T-helper 9 cell (primary cell): ENCODE measurements around the gene EHMT1.
"Not testable (repeated sequence)": the region's sequence is repeated elsewhere in the genome, so short reads cannot be mapped to it uniquely, and the experiment has no call there.

Experiments
- DNase-seq: peaks from one replicate; pipeline ENCODE4 v3.0.0-alpha.2; 2020

EHMT1 gene

DNA sequence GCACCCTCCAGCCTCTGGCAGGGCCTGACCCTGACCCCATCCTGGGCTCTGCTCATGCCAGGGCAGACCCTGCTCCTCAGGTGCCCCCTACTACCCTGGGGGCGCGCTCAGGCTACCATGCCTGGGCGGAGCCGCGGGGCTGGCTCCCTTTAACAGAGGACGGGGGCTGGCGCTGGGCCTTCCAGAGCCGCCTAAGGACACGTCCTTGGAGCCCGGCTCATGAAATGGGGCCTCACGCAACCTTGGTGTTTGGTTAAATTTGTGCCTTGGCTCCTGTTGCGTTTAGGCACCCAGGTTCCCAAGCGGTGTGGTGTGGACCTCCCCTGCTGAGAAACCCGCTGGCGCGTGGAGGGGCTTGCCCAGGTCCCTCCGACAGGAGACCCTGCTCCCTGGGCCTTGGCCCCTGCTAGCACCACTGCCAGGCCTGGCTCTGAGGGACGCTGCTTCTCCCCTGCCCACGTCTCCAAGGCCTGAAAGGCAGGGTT is 3.4 kb upstream of the EHMT1 start:
- no peak for DNase-seq

- no peak for DNase-seq
These were observed 639 bp downstream of the EHMT1 start for GRCh38 chr9:137619240-137620047.

DNA sequence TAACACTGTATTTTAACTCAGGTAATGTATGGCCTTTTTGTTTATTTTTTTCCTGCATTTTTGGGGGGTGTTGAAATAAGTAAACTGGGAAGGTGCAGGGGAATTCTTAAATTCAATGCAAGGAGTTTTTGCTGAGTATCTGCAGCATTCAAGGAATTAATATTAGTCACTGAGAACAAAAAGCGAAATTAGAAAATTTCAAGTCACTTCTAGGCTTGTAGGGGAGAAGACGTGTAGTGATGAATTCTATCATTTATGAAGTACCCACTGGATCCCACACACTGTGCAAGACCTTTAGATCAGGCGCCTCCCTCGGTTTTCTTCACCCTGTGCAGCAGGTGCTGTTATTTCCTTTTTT is 1.2 kb downstream of the EHMT1 start:
- no peak for DNase-seq

- no peak for DNase-seq
These were observed 1.8 kb downstream of the EHMT1 start for GRCh38 chr9:137620581-137620980.

- no peak for DNase-seq
These were observed 2.4 kb downstream of the EHMT1 start for GRCh38 chr9:137621131-137621757.

GRCh38 chr9:137622211-137622610 is 3.4 kb downstream of the EHMT1 start:
- DNase-seq = not testable (repeated sequence)

DNA sequence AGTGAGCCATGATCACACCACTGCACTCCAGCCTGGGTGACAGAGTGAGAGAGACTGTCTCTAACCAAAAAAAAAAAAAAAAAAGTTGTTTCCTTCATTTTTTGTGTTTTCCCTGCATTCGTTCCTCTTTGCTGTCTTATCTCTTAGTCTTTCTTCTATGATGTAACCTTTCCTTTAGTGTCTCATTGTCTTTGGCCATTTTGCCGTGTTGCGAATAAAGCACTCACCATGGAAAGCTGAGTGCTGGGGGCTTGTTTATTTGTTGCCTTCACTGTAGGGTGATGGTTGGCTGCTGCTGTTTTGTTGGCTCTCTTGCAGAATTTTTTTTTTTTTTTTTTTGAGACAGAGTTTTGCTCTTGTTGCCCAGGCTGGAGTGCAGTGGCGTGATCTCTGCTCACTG is 7.7 kb downstream of the EHMT1 start:
- DNase-seq = no peak

DNA sequence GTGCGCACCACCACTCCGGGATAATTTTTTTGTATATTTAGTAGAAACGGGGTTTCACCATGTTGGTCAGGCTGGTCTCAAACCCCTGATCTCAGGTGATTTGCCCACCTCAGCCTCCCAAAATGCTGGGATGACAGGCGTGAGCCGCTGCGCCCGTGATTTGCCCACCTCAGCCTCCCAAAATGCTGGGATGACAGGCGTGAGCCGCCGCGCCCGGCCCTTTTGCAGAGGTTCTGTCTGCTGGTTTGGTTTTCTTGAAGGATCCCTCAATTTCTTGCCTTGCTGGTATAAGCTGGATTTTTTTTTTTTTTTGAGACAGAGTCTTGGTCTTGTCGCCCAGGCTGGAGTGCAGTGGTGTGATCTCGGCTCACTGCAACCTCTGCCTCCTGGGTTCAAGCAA is 8.6 kb downstream of the EHMT1 start:
- not testable (repeated sequence) for DNase-seq

DNA sequence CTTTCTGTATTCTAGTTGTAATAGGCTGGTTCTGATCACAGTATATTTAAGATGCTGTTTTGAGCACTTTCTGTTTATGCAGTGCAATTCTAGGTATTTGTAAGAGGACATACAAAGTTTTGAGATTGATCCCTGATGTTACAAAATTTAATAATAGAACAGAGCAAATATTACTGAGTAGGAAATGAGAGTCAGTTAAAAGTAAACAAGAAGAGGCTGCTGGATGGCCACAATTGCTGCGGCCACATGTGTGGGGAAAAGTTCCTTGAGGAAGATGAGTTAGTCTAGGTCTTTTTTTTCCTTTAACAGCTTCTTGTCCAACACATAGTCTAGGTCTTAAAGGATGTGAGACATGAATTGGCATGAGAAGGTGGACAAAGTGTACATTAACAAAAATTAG is 11.3 kb downstream of the EHMT1 start:
- DNase-seq = no peak

DNA sequence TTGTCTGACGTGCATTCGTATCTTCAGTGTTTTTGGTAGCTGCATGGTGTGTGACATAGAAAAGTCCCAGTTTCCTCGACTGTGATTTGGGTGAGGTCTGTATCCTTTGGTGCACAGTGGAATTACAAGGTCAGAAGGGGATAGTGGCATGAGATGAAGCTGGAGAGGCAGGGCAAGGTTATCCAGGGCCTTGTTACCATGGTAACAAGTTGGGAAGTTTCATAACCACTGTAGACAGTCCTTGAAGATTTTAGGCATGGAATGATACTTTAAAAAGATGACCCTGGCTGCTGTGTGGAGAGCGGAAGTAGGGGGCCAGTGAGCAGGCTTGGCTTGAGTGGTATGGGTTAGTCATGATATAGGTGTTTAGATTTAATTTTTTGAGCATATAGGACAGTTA is 11.9 kb downstream of the EHMT1 start:
- DNase-seq = no peak

DNA sequence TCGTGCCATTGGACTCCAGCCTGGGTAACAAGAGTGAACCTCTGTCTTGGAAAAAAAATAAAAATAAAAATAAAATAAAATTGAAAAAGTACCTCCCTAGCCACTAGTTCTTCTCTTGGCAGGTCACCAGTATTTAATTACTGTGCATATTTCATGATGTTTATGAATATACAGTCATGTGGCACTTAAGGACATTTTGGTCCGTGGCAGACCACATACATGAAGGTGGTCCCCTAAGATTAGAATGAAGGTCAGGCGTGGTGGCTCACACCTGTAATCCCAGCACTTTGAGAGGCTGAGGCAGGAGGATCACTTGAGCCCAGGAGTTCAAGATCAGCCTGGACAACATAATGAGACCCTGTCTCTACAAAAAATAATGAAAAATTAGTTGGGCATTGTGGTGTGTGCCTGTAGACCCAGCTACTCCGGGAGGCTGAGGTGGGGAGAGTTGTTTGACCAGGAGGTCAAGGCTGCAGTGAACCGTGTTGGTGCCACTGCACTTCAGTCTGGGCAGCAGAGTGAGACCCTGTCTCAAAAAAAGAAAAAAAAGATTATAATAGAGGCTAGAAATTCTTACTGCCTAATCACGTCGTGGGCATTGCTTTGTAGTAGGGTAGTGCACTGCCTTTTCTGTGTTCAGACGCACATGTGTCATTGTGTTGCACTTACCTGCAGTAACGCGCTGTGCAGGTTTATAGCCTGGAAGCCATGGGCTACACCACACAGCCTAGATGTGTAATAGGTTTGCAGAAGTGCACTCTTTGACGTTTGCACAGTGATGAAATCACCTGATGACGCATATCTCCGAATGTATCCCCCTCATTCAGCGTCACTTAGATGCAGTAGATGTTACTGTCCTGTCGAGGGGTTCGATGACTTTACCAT is 12.8 kb downstream of the EHMT1 start:
- no peak for DNase-seq

DNA sequence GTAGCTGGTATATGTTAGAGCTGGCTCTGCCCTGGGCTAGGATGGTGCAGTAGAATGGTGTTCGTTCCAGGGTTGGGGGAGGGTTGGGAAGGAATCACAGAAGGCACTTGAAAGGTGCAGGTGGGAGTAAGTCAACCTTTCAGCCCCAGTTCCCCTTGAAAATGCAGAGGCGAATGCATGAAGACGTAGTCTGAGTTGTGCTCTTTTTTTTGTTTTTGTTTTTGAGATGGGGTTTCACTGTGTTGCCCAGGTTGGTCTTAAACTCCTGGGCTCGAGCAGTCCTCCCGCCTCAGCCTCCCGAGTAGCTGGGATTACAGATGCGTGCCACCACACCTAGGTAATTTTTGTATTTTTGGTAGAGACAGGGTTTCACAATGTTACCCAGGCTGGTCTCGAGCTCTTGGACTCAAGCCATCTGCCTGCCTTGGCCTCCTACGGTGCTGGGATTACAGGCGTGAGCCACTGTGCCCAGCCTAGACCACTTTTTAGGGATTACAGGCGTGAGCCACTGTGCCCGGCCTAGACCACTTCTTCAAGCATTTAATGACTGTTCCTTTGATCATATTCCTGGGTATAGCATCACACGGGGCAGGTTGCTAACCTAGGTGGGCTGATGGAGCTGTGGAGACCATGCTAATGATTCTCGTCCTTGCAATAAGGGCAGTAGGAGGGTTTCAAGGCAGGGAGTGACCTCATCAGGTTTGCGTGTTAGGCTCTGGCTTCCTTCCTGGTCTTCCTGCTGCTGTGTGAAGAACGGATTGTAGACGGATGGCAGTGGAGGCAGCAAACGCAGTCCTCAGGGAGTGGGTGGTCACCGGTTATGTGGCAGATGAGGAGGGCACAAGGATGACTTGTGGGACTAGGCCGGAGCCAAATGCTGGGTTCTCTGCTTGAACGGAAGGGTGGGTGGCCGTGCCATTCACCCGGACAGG is 13.7 kb downstream of the EHMT1 start:
- DNase-seq = no peak

DNA sequence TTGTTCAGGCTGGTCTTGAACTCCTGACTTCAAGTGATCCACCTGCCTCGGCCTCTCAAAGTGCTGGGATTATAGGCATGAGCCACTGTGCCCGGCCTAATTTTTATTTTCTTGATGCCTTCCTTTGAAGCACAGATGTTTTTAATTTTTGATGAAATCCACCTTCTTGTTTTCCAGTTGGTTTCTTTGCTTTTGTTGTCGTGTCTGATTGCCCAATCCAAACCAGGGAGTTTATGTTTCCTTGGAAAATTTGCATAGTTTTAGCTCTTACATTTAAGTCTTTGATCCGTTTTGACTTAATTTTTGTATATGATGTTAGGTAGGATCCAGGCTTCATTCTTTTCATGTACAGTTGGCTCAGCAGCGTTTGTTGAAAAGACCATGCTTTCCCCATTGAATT is 15.2 kb downstream of the EHMT1 start:
- no peak for DNase-seq

DNA sequence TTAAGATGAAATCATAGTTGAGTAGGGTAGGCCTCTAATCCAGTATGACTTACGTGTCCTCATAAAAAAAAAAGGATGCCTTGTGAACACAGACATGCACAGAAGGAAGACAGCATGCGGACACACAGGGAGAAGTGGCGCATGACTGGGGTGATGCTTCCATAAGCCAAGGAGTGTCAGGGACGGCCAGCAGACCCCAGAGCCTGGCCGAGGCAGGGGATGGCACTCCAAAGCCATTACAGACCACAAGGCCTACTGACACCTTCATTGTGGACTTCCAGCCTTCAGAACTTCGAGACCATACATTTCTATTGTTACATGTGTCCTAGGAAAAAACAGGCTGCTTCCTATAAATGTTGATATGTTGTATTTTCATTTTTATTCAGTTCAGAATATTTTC is 19.9 kb downstream of the EHMT1 start:
- no peak for DNase-seq

DNA sequence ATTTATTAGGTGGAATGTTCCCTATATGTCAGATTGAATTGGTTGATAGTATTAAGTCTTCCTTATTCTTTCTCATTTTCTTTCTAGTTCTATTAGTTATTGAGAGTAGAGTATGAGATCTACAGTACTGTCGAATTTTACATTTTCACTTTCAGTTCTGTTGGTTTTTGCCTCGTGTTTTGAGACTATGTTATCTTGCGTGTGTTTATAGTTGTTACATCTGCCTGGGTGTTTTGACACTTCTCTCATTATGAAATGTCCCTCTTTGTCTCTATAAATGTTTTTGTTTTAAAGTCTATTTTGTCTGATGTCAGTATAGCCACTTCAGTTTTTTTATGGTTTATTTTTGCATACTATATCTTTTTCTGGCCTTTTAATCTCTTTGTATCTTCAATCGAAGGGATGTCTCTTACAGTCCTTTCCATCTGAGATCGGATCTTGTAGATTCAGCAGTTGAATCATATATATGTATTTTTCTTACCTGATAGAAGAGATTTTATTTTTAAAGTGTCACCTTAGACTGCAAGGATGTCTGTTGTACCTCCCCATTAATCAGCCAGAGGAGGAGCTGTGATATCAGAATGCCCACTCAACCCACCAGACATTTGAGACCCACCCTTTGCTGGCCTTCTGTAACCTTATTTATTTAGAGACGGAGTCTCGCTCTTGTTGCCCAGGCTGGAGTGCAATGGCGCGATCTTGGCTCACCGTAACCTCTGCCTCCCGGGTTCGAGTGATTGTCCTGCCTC is 20.7 kb downstream of the EHMT1 start:
- DNase-seq = no peak

DNA sequence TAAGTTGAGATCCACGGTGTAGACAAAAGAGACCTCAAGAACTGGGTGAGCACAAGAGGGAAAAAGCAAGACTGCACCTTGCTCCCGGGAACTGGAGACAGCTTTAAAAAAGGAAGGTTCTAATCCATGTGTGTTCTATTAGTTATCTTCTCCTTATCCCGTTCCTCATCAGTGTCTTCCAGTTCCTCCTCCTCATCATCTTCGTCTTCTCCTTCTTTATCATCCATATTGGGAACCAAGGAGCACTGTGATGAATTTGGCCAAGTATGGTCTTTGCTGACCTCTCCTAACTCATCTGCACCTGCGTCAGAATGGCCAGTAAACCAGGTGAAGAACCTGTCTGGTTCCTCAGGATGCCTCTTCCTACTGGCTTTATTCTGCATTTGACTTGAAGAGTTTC is 22.1 kb downstream of the EHMT1 start:
- no peak for DNase-seq

- DNase-seq = no peak
These were observed 23.4 kb downstream of the EHMT1 start for GRCh38 chr9:137642118-137642601.

DNA sequence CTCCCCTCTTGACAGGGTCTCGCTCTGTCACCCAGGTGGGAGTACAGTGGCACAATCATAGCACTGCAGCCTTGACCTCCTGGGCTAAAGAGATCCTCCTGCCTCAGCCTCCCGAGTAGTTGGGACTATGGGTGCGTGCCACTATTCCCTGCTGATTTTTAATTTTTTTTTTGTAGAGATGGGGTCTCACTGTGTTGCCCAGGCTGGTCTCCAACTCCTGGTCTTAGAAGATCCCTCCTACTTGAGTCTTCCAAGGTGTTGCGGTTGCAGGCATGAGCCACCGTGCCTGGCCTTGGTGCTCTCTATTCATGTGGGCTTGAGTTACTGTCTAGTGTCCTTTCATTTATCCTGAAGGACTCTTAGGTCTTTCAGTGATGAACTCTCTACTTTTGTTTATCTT is 24.1 kb downstream of the EHMT1 start:
- DNase-seq = no peak

- no peak for DNase-seq
These were observed 25.1 kb downstream of the EHMT1 start for GRCh38 chr9:137643921-137644320.

GRCh38 chr9:137645211-137645610 is 26.4 kb downstream of the EHMT1 start:
- no peak for DNase-seq

- no peak for DNase-seq
These were observed 27.5 kb downstream of the EHMT1 start for GRCh38 chr9:137646341-137646740.
